GM21526 (cell line): ENCODE measurements around the gene EIF5A.

Source experiments
- ATAC-seq: cut with Tn5 transposase; IDR thresholded peaks from one replicate; pipeline ENCODE4 v1.9.1; 2021; ENCODE audit warnings: moderate library complexity; ENCODE audit not compliant: unreplicated experiment, low FRiP score

Gene EIF5A

GRCh38 chr17:7306911-7307685 is at the start of gene EIF5A:
Gene EIF5A (plus strand): TSS chr17:7307628. CDS start chr17:7309636, 2,008 bp downstream.
- peak; percentile 62 for ATAC-seq

- no peak for ATAC-seq
Measured at GRCh38 chr17:7258731-7259554, 48.5 kb upstream of the EIF5A start.

GRCh38 chr17:7259555-7259889 is 47.9 kb upstream of the EIF5A start:
- no peak for ATAC-seq

- no peak for ATAC-seq
Measured at GRCh38 chr17:7260151-7260550, 47.3 kb upstream of the EIF5A start.

GRCh38 chr17:7260651-7261378 is 46.6 kb upstream of the EIF5A start:
- no peak for ATAC-seq

- ATAC-seq: no peak
Measured at GRCh38 chr17:7261379-7262191, 45.8 kb upstream of the EIF5A start.

- ATAC-seq: no peak
Measured at GRCh38 chr17:7262192-7262934, 45.1 kb upstream of the EIF5A start, which contains the start of gene CLDN7. Gene CLDN7 (minus strand): TSS chr17:7262478. CDS start chr17:7262043, 435 bp downstream.

- no peak for ATAC-seq
Measured at GRCh38 chr17:7262935-7263800, 44.3 kb upstream of the EIF5A start.

GRCh38 chr17:7263801-7264078 is 43.7 kb upstream of the EIF5A start:
- no peak for ATAC-seq

- ATAC-seq: no peak
Measured at GRCh38 chr17:7266784-7267183, 40.6 kb upstream of the EIF5A start.

GRCh38 chr17:7279448-7279847 is 28.0 kb upstream of the EIF5A start:
- ATAC-seq: no peak

GRCh38 chr17:7280519-7281073 is 26.8 kb upstream of the EIF5A start:
- peak; percentile 53 for ATAC-seq

- peak; percentile 42 for ATAC-seq
Measured at GRCh38 chr17:7281074-7281952, 26.1 kb upstream of the EIF5A start, which contains the start of gene SLC2A4. Gene SLC2A4 (plus strand): TSS chr17:7281718. CDS start chr17:7281935, 217 bp downstream.

- no peak for ATAC-seq
Measured at GRCh38 chr17:7281953-7282751, 25.3 kb upstream of the EIF5A start.

- no peak for ATAC-seq
Measured at GRCh38 chr17:7282752-7283321, 24.6 kb upstream of the EIF5A start.

- no peak for ATAC-seq
Measured at GRCh38 chr17:7283471-7284216, 23.8 kb upstream of the EIF5A start.
